HCT116 (cell line): ENCODE data around the gene MTA3. TPM values are rescaled to one million over a fixed set of nuclear protein-coding genes. Genes with fewer than 3 reads are reported as not detected.

Experiments
- ATAC-seq: fragments of 200-7000 bp; cut with Tn5 transposase; 2 replicates; pipeline ENCODE4 v1.9.1; 2020; ENCODE audit warnings: mild to moderate bottlenecking, moderate library complexity
- BruUV-seq: library from RNA; stranded (reverse); fragments of 400-500 nt; replicated peaks from 2 replicates; lab custom pipeline; 2021; lab: Mats Ljungman, UMichigan
- CTCF ChIA-PET: fragments of 300-600 bp; sonication (Branson Sonifier 250); formaldehyde crosslinking; loops from one replicate; lab custom pipeline; 2021; ENCODE audit warnings: antibody characterized with exemption; lab: Charles Lee
- POLR2A ChIA-PET: fragments of 300-600, 350-600 bp; sonication (Branson Sonifier 250); formaldehyde crosslinking; loops from one replicate; lab custom pipeline; 2021; ENCODE audit warnings: antibody characterized with exemption; lab: Charles Lee
- RAD21 ChIA-PET, 2 experiments: fragments of 300-600 bp; sonication (Branson Sonifier 250); formaldehyde crosslinking; loops; one replicate each; lab custom pipeline; 2023; ENCODE audit warnings: low total read pairs in 2 of 2; ENCODE audit not compliant: uncharacterized antibody in 2 of 2, unreplicated experiment in 2 of 2, low non-redundant PET in 1 of 2; lab: Charles Lee
- DNase-seq: peaks from one replicate; pipeline ENCODE4 v3.0.0-alpha.2; 2010; ENCODE audit warnings: low read depth, low spot score
- H2AFZ ChIP-seq: fragments of 200-600 bp; shearing (Covaris generic), sonication (generic); 2 replicates; pipeline ENCODE4 v1.6.1; 2017; ENCODE audit warnings: low read depth, mixed run types, mixed read lengths, antibody characterized with exemption, low read length; ENCODE audit not compliant: poor library complexity, severe bottlenecking
- H3K27ac ChIP-seq: 2 replicates; pipeline ENCODE4 v1.5.1; 2012; ENCODE audit warnings: low read depth, low read length
- H3K27me3 ChIP-seq: fragments of 200-600 bp; sonication (generic); 2 replicates; pipeline ENCODE4 v1.6.1; 2016; ENCODE audit warnings: mixed run types, low read length, mixed read lengths; ENCODE audit not compliant: insufficient read depth
- H3K36me3 ChIP-seq, 2 experiments: fragments of 200-500 bp in 1 of 2; fragments of 200-600 bp in 1 of 2; sonication (Bioruptor generic) in 1 of 2; sonication (generic) in 1 of 2; 2 replicates each; pipeline versions ENCODE4 v1.5.1 to v1.6.1; 2014 to 2016; ENCODE audit warnings: low read length in 2 of 2, inconsistent platforms in 1 of 2, mixed read lengths in 1 of 2, mixed run types in 1 of 2; ENCODE audit not compliant: insufficient read depth in 2 of 2, control insufficient read depth in 1 of 2
- H3K4me1 ChIP-seq, 2 experiments: fragments of 200-600 bp in 1 of 2; sonication (generic) in 1 of 2; 2 replicates each; pipeline versions ENCODE4 v1.5.1 to v1.6.1; 2012 to 2017; ENCODE audit warnings: low read length in 2 of 2, inconsistent platforms in 1 of 2, mild to moderate bottlenecking in 1 of 2, mixed read lengths in 1 of 2, mixed run types in 1 of 2, moderate library complexity in 1 of 2; ENCODE audit not compliant: insufficient read depth in 2 of 2, control insufficient read depth in 1 of 2
- H3K4me2 ChIP-seq: fragments of 200-600 bp; sonication (generic); 2 replicates; pipeline ENCODE4 v1.6.1; 2017; ENCODE audit warnings: mixed run types, low read length, mixed read lengths
- H3K4me3 ChIP-seq, 2 experiments: fragments of 200-600 bp in 1 of 2; sonication (generic) in 1 of 2; replicated peaks in 1 of 2; 2 replicates each; pipeline ENCODE4 v1.5.1; 2011 to 2016; ENCODE audit warnings: low read length in 2 of 2, control low read depth in 1 of 2, low read depth in 1 of 2, mild to moderate bottlenecking in 1 of 2, mixed read lengths in 1 of 2, mixed run types in 1 of 2
- H3K79me2 ChIP-seq: fragments of 200-600 bp; sonication (generic); 2 replicates; pipeline ENCODE4 v1.6.1; 2017; ENCODE audit warnings: mild to moderate bottlenecking, mixed run types, low read length, moderate library complexity, mixed read lengths; ENCODE audit not compliant: insufficient read depth
- H3K9ac ChIP-seq: fragments of 200-600 bp; sonication (generic); 2 replicates; pipeline ENCODE4 v1.6.1; 2016; ENCODE audit warnings: low read length, mixed read lengths
- H3K9me2 ChIP-seq: fragments of 200-600 bp; sonication (generic), shearing (Covaris generic); 2 replicates; pipeline ENCODE4 v1.6.1; 2017; ENCODE audit warnings: mixed run types, mild to moderate bottlenecking, moderate library complexity; ENCODE audit not compliant: insufficient read depth
- H3K9me3 ChIP-seq, 2 experiments: fragments of 200-500 bp in 1 of 2; fragments of 200-600 bp in 1 of 2; sonication (Bioruptor generic) in 1 of 2; sonication (generic) in 1 of 2; 2 replicates each; pipeline ENCODE4 v1.6.1; 2014 to 2017; ENCODE audit warnings: low read length in 2 of 2, mixed read lengths in 2 of 2, inconsistent platforms in 1 of 2, low read depth in 1 of 2, mild to moderate bottlenecking in 1 of 2, mixed run types in 1 of 2, moderate library complexity in 1 of 2; ENCODE audit not compliant: control insufficient read depth in 1 of 2, insufficient read depth in 1 of 2
- H4K20me1 ChIP-seq: fragments of 200-600 bp; sonication (generic), shearing (Covaris generic); 2 replicates; pipeline ENCODE4 v1.6.1; 2017; ENCODE audit warnings: mixed run types, mild to moderate bottlenecking, moderate library complexity; ENCODE audit not compliant: insufficient read depth
- ATF3 ChIP-seq: IDR thresholded peaks from 2 replicates; pipeline ENCODE4 v1.6.1; 2012
- CBX3 ChIP-seq: IDR thresholded peaks from 2 replicates; pipeline ENCODE4 v1.6.1; 2012; ENCODE audit warnings: low read depth
- CEBPB ChIP-seq: IDR thresholded peaks from 2 replicates; pipeline ENCODE4 v1.6.1; 2012; ENCODE audit warnings: low read depth
- CTCF ChIP-seq, 3 experiments: fragments of 200-600 bp in 1 of 3; sonication (generic) in 1 of 3; IDR thresholded peaks in 2 of 3; conservative IDR thresholded peaks in 1 of 3; 2 replicates each; pipeline ENCODE4 v1.5.1; 2012 to 2017; ENCODE audit warnings: low read depth in 2 of 3, low read length in 2 of 3, antibody characterized with exemption in 1 of 3, borderline replicate concordance in 1 of 3, control low read depth in 1 of 3, mild to moderate bottlenecking in 1 of 3, mixed read lengths in 1 of 3, mixed run types in 1 of 3, moderate library complexity in 1 of 3; ENCODE audit not compliant: insufficient read depth in 1 of 3
- EGR1 ChIP-seq: IDR thresholded peaks from 2 replicates; pipeline ENCODE4 v1.6.1; 2012; ENCODE audit warnings: low read depth
- ELF1 ChIP-seq: IDR thresholded peaks from 2 replicates; pipeline ENCODE4 v1.6.1; 2012; ENCODE audit warnings: low read depth, borderline replicate concordance
- EZH2 ChIP-seq: fragments of 200-600 bp; sonication (generic); IDR thresholded peaks from 2 replicates; pipeline ENCODE4 v1.6.1; 2017; ENCODE audit warnings: antibody characterized with exemption, mixed run types
- FOSL1 ChIP-seq: IDR thresholded peaks from 2 replicates; pipeline ENCODE4 v1.6.1; 2012; ENCODE audit warnings: low read depth
- JUND ChIP-seq: IDR thresholded peaks from 2 replicates; pipeline ENCODE4 v1.6.1; 2012
- RAD21 ChIP-seq: IDR thresholded peaks from 2 replicates; pipeline ENCODE4 v1.6.1; 2012; ENCODE audit warnings: low read depth, mild to moderate bottlenecking
- SP1 ChIP-seq: IDR thresholded peaks from 2 replicates; pipeline ENCODE4 v1.6.1; 2012; ENCODE audit warnings: low read depth
- SRF ChIP-seq: IDR thresholded peaks from 2 replicates; pipeline ENCODE4 v1.6.1; 2012; ENCODE audit warnings: low read depth
- YY1 ChIP-seq: IDR thresholded peaks from 2 replicates; pipeline ENCODE4 v1.6.1; 2011; ENCODE audit warnings: low read length, low read depth, moderate library complexity, mild to moderate bottlenecking; ENCODE audit not compliant: insufficient replicate concordance; ENCODE audit errors: extremely low read depth
- ZBTB33 ChIP-seq: IDR thresholded peaks from 2 replicates; pipeline ENCODE4 v1.6.1; 2011; ENCODE audit warnings: mild to moderate bottlenecking, low read length, moderate library complexity; ENCODE audit not compliant: insufficient replicate concordance; ENCODE audit errors: extremely low read depth
- ZNF274 ChIP-seq: fragments of 200-500 bp; sonication (Bioruptor generic); IDR thresholded peaks from 2 replicates; pipeline ENCODE4 v1.6.1; 2014; ENCODE audit warnings: mild to moderate bottlenecking, low read depth, low read length, inconsistent platforms
- intact Hi-C: fragments of 100-400 bp; cut with micrococcal nuclease; formaldehyde crosslinking; loops from 2 replicates; pipeline ENCODE4 v1.10.0; 2022
- total RNA-seq: library from RNA; stranded (reverse); gene quantifications from one replicate; pipeline ENCODE4 v1.2.1, GENCODE V29; 2021; ENCODE audit not compliant: unreplicated experiment
- TF ChIP-seq, protein P1 (sequence below): IDR thresholded peaks from 2 replicates; pipeline ENCODE4 v1.6.1; 2012; ENCODE audit warnings: low read depth
- TF ChIP-seq, protein P2 (sequence below): IDR thresholded peaks from 2 replicates; pipeline ENCODE4 v1.6.1; 2012

MTA3 gene
- total RNA-seq, 1 experiment from 2014 or later = 46.3 TPM

DNA sequence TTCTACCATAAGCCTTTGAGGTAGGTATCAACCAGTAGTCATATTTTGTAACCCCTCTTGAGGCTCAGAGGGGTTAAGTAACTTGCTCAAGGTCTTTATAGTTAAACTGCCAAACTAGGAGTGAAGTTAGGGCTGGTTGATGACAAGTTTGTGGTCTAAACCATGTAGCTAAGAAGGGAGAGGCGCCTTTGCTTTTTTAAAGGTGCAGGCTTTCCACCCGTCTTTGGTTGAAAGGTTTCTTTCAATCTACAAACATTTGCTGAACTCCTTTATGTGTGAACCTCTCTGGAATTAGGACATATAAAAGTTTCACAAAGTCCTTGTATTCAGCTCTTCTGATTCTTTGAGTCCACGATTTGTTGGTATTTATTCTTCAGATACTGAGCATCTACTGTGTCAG lies 2.4 kb upstream of the MTA3 start (continued):
- TF ChIP-seq, protein P1, sequence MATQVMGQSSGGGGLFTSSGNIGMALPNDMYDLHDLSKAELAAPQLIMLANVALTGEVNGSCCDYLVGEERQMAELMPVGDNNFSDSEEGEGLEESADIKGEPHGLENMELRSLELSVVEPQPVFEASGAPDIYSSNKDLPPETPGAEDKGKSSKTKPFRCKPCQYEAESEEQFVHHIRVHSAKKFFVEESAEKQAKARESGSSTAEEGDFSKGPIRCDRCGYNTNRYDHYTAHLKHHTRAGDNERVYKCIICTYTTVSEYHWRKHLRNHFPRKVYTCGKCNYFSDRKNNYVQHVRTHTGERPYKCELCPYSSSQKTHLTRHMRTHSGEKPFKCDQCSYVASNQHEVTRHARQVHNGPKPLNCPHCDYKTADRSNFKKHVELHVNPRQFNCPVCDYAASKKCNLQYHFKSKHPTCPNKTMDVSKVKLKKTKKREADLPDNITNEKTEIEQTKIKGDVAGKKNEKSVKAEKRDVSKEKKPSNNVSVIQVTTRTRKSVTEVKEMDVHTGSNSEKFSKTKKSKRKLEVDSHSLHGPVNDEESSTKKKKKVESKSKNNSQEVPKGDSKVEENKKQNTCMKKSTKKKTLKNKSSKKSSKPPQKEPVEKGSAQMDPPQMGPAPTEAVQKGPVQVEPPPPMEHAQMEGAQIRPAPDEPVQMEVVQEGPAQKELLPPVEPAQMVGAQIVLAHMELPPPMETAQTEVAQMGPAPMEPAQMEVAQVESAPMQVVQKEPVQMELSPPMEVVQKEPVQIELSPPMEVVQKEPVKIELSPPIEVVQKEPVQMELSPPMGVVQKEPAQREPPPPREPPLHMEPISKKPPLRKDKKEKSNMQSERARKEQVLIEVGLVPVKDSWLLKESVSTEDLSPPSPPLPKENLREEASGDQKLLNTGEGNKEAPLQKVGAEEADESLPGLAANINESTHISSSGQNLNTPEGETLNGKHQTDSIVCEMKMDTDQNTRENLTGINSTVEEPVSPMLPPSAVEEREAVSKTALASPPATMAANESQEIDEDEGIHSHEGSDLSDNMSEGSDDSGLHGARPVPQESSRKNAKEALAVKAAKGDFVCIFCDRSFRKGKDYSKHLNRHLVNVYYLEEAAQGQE = no peak
- TF ChIP-seq YY1 = no peak

DNA sequence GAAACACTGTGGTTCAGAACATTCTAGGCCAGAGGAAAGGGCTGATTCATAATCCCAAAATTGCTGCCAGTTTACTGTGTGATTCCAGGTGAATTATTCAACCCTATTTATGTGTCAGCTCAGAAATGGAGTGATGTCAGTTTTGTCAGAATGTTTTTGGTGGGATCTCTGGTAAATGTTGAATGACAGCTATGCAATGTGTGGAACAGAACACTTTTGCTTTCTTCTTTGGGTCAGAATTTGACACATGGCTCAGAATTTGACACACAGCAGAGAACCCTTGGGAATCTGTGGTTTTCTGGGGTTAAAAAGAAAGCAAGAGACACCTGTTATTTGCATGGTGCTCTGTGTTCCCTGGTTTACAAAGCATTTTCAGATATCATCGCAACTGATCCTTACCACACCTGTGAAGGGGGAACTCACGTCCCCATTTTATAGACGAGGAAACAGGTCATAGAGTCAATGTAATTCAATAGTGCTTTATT lies 1.6 kb upstream of the MTA3 start:
- Histone ChIP-seq H3K4me3 (no peak overlapping the region), H3K27me3 (no peaks in the 10 kb centered on the region), H2AFZ (no peak overlapping the region), H3K9ac (no peak overlapping the region), H4K20me1 (no peaks in the 10 kb centered on the region), H3K36me3 (peaks cover 0 to 2% of the 10 kb centered on the region in 2 experiments; a peak in 1 of 4 replicates), H3K4me2 (no peak overlapping the region), H3K79me2 (peaks cover 13% of the 10 kb centered on the region), H3K27ac (no peak overlapping the region), H3K4me1 (peaks cover 9 to 34% of the 10 kb centered on the region in 2 experiments; a peak in 3 of 4 replicates), H3K9me3 (no peaks in the 10 kb centered on the region), H3K9me2 (no peaks in the 10 kb centered on the region)
- ChIA-PET RAD21 (no interaction called here), CTCF (no interaction called here), POLR2A (no interaction called here)
- no peak for DNase-seq
- no TSS peak for BruUV-seq
- intact Hi-C loops = no loop called here
- TF ChIP-seq EZH2 (no peak), SP1 (no peak), CBX3 (no peak), CEBPB (no peak), SRF (no peak), ZNF274 (no peak), CTCF (IDR thresholded peaks at IDR 0.05 in 2 of 3, conservative IDR thresholded peaks at IDR 0.05 in 1 of 3; ENCODE audit: borderline replicate concordance in 1 of 3, insufficient read depth in 1 of 3, low read depth in 2 of 3, low read length in 2 of 3) (no peak), ATF3 (no peak), RAD21 (no peak), JUND (no peak), ZBTB33 (no peak), FOSL1 (no peak), ELF1 (no peak), EGR1 (no peak)
- TF ChIP-seq, protein P2, sequence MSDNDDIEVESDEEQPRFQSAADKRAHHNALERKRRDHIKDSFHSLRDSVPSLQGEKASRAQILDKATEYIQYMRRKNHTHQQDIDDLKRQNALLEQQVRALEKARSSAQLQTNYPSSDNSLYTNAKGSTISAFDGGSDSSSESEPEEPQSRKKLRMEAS = no peak
- ATAC-seq = no peak
